HG03460 (cell line): ENCODE results near the gene SNAP29.
"Not testable (repeated sequence)": the region's sequence is repeated elsewhere in the genome, so short reads cannot be mapped to it uniquely, and the experiment has no call there.

Experiments
- ATAC-seq: cut with Tn5 transposase; IDR thresholded peaks from one replicate; pipeline ENCODE4 v1.9.1; 2021; ENCODE audit not compliant: unreplicated experiment

Gene SNAP29

GRCh38 chr22:20927940-20928572 lies 69.2 kb downstream of the SNAP29 start:
- no peak for ATAC-seq

GRCh38 chr22:20928573-20928967 lies 69.8 kb downstream of the SNAP29 start:
- ATAC-seq: no peak

- no peak for ATAC-seq
These were observed 71.2 kb downstream of the SNAP29 start for GRCh38 chr22:20930004-20930403.

GRCh38 chr22:20930435-20930834 lies 71.6 kb downstream of the SNAP29 start:
- ATAC-seq: not testable (repeated sequence)

- ATAC-seq: no peak
These were observed 72.4 kb downstream of the SNAP29 start for GRCh38 chr22:20931126-20931654.

- ATAC-seq: no peak
These were observed 75.1 kb downstream of the SNAP29 start for GRCh38 chr22:20933910-20934309.

- ATAC-seq: not testable (repeated sequence)
These were observed 76.2 kb downstream of the SNAP29 start for GRCh38 chr22:20935049-20935448.

- not testable (repeated sequence) for ATAC-seq
These were observed 77.2 kb downstream of the SNAP29 start for GRCh38 chr22:20935780-20936539.

GRCh38 chr22:20937031-20937793 lies 78.4 kb downstream of the SNAP29 start:
- no peak for ATAC-seq

GRCh38 chr22:20937794-20938671 lies 79.2 kb downstream of the SNAP29 start:
- ATAC-seq: no peak

GRCh38 chr22:20939457-20940185 lies 80.8 kb downstream of the SNAP29 start:
- ATAC-seq: not testable (repeated sequence)

GRCh38 chr22:20940186-20940651 lies 81.4 kb downstream of the SNAP29 start:
- no peak for ATAC-seq
